ENCODE results near the gene CCND3. TPM values are rescaled to one million over a fixed set of nuclear protein-coding genes. Genes with fewer than 3 reads are reported as not detected.

CCND3 gene
- total and polyA plus RNA-seq, 2 experiments from 2014 or later: 20.0 to 43.1 TPM

GRCh38 chr6:41887331-41887751, 54.3 kb downstream of the CCND3 start:
- Histone ChIP-seq H3K4me3 (no peak overlapping the region), H3K9me3 (ENCODE audit: low read depth) (no peaks in the 10 kb centered on the region), H3K27me3 (no peaks in the 10 kb centered on the region), H3K36me3 (no peaks in the 10 kb centered on the region), H3K27ac (no peak overlapping the region), H3K4me1 (ENCODE audit: low read depth) (no peaks in the 10 kb centered on the region)
- no peak for DNase-seq (ENCODE audit: low read depth in 1 of 2, low spot score in 1 of 2)
- no peak for TF ChIP-seq CTCF (IDR thresholded peaks at IDR 0.05; ENCODE audit: low read depth, low read length)

GRCh38 chr6:41885930-41886329, 55.7 kb downstream of the CCND3 start:
- Histone ChIP-seq H3K4me1 (ENCODE audit: low read depth) (no peaks in the 10 kb centered on the region), H3K9me3 (ENCODE audit: low read depth) (no peaks in the 10 kb centered on the region), H3K27ac (no peak overlapping the region), H3K36me3 (no peaks in the 10 kb centered on the region), H3K27me3 (no peaks in the 10 kb centered on the region), H3K4me3 (no peak overlapping the region)
- no peak for TF ChIP-seq CTCF (IDR thresholded peaks at IDR 0.05; ENCODE audit: low read depth, low read length)
- no peak for DNase-seq (ENCODE audit: low read depth in 1 of 2, low spot score in 1 of 2)

- no peaks in the 10 kb centered on the region for H3K9me3 ChIP-seq (ENCODE audit: low read depth)
- no peaks in the 10 kb centered on the region for H3K36me3 ChIP-seq
- H3K4me1 ChIP-seq (ENCODE audit: low read depth): no peaks in the 10 kb centered on the region
- no peak for DNase-seq (ENCODE audit: low read depth in 1 of 2, low spot score in 1 of 2)
- H3K27me3 ChIP-seq: no peaks in the 10 kb centered on the region
- TF ChIP-seq CTCF (IDR thresholded peaks at IDR 0.05; ENCODE audit: low read depth, low read length): no peak
- no peak overlapping the region for H3K27ac ChIP-seq
- no peak overlapping the region for H3K4me3 ChIP-seq
Observed at GRCh38 chr6:41884957-41885356, 56.7 kb downstream of the CCND3 start.

Other genes with a start within 250 kb of the CCND3 start
- gene TFEB, start 206.2 kb downstream of the CCND3 start, total RNA-seq: 25.8 and 41.0 TPM in 2 replicates
- gene TFEB, start 206.2 kb downstream of the CCND3 start, polyA plus RNA-seq: 34.0 and 57.8 TPM in 2 replicates
- not detected in 2 replicates for gene PGC, start 194.4 kb downstream of the CCND3 start, total RNA-seq
- gene PGC, start 194.4 kb downstream of the CCND3 start, polyA plus RNA-seq: 0.10 TPM in 1 of 2 replicates, not detected in the other
- 24.7 and 25.9 TPM in 2 replicates for gene FRS3, start 161.9 kb downstream of the CCND3 start, total RNA-seq
- 25.3 and 31.6 TPM in 2 replicates for gene FRS3, start 161.9 kb downstream of the CCND3 start, polyA plus RNA-seq
- 1.9 and 22.5 TPM in 2 replicates for gene PRICKLE4, start 161.0 kb downstream of the CCND3 start, total RNA-seq
- 6.4 and 9.3 TPM in 2 replicates for gene PRICKLE4, start 161.0 kb downstream of the CCND3 start, polyA plus RNA-seq
- gene TOMM6, start 154.1 kb downstream of the CCND3 start, total RNA-seq: 113 and 153 TPM in 2 replicates
- 198 and 232 TPM in 2 replicates for gene TOMM6, start 154.1 kb downstream of the CCND3 start, polyA plus RNA-seq
- gene USP49, start 46.4 kb downstream of the CCND3 start, total RNA-seq: 3.7 and 8.5 TPM in 2 replicates
- 5.0 and 5.4 TPM in 2 replicates for gene USP49, start 46.4 kb downstream of the CCND3 start, polyA plus RNA-seq
- 18.0 and 18.5 TPM in 2 replicates for gene MED20, start 20.7 kb downstream of the CCND3 start, total RNA-seq
- gene MED20, start 20.7 kb downstream of the CCND3 start, polyA plus RNA-seq: 28.1 and 30.2 TPM in 2 replicates
- 18.3 and 32.6 TPM in 2 replicates for gene BYSL, start 20.3 kb downstream of the CCND3 start, total RNA-seq
- 30.7 and 40.2 TPM in 2 replicates for gene BYSL, start 20.3 kb downstream of the CCND3 start, polyA plus RNA-seq
- 26.7 and 31.6 TPM in 2 replicates for gene TAF8, start 108.7 kb upstream of the CCND3 start, total RNA-seq
- 18.3 and 25.8 TPM in 2 replicates for gene TAF8, start 108.7 kb upstream of the CCND3 start, polyA plus RNA-seq
- gene C6orf132, start 200.8 kb upstream of the CCND3 start, total RNA-seq: 1.7 and 2.7 TPM in 2 replicates
- 0.49 and 0.56 TPM in 2 replicates for gene C6orf132, start 200.8 kb upstream of the CCND3 start, polyA plus RNA-seq
- gene GUCA1A, start 231.6 kb upstream of the CCND3 start, total RNA-seq: 0.25 and 0.63 TPM in 2 replicates
- 0.75 and 1.1 TPM in 2 replicates for gene GUCA1A, start 231.6 kb upstream of the CCND3 start, polyA plus RNA-seq